ENCODE data around the gene ENOX1. TPM values are rescaled to one million over a fixed set of nuclear protein-coding genes. Genes with fewer than 3 reads are reported as not detected.

Gene ENOX1
- total and polyA plus RNA-seq, 2 of the 13 experiments (the other 11 are each of a cell fraction or from before 2014, with no cell fraction given) = not detected

DNA sequence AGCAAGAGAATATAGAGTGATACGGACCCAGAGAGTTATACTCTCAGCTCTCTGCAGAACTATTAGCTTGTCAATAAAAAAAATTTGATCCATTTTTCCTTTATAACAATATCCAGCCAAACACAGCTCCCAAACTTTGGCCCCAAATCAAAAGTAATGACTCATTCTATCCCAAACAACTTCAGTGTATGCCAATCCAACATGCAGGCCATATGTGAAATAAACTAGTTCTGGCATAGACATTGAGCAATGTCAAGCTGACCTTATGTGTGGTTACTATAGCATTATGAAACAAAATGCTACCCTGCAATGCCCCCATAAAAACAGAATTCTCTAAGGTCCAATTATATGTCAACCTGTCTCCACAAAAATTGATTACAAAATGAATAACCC is 553.9 kb downstream of the ENOX1 start (continued):
- TF ChIP-seq, protein P1, sequence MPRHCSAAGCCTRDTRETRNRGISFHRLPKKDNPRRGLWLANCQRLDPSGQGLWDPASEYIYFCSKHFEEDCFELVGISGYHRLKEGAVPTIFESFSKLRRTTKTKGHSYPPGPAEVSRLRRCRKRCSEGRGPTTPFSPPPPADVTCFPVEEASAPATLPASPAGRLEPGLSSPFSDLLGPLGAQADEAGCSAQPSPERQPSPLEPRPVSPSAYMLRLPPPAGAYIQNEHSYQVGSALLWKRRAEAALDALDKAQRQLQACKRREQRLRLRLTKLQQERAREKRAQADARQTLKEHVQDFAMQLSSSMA (CRISPR knock-in tag; IDR thresholded peaks at IDR 0.05) = no peak
- TF ChIP-seq CENPX (CRISPR knock-in tag; IDR thresholded peaks at IDR 0.05) (no peak), ZMYM4 (CRISPR knock-in tag; IDR thresholded peaks at IDR 0.05) (no peak)

DNA sequence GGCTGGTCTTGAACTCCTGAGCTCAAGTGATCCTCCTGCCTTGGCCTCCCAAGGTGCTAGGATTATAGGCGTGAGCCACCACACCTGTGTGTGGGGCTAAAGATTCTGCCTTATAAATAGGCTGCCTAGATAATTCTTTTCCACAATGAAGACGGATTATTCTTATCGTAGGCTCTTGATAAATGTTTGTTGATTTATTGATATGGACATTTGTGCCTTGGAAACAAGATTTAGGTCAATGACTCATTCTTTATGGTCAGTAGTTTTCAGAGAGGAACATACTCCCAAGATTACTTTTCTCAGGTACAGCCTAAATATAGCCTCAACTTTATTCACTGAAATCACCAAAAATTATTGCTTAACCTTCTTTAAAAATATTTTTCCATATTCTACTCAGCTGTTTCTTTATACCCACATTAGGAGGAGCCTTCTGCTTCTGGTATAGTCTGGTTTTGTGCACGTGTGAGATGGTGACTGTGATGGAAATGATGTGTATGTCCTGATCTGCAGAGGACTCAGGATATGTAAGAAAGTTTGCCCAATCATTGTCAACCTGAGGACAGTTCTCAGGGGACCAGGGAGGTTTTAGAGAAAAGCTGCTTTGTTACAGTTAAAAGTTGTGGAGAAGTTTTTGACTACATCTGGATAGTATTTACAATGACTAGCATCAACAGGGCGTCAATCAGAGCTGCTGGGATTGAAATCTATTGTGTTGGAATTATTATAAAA is 554.5 kb downstream of the ENOX1 start:
- H3K4me3 ChIP-seq (replicated peaks in 1 of 3; ENCODE audit: insufficient read depth in 1 of 3, low read depth in 2 of 3, low read length in 3 of 3) = no peak overlapping the region

More for the DNA sequence above, 554.5 kb downstream of the ENOX1 start:
- no peaks in the 10 kb centered on the region for H4K20me1 ChIP-seq (ENCODE audit: insufficient read depth, low read length)
- H3K27me3 ChIP-seq (ENCODE audit: control insufficient read depth in 1 of 2, insufficient read depth in 2 of 2, low read length in 2 of 2) = no peaks in the 10 kb centered on the region
- no peak for FAIRE-seq
- ATAC-seq = no peak
- no peak overlapping the region for H3K9ac ChIP-seq (ENCODE audit: insufficient read depth, low read depth, low read length)
- in situ Hi-C loops (cut with HindIII; ENCODE audit: extremely low pct_ligation_motif_present, low pct_unique_long_range_greater_than_20kb) = no loop called here
- H3K9me3 ChIP-seq (ENCODE audit: low read length) = no peaks in the 10 kb centered on the region
- BruUV-seq (replicated peaks) = no TSS peak
- H2AFZ ChIP-seq (ENCODE audit: low read length) = no peak overlapping the region
- POLR2A ChIA-PET = no interaction called here
- DNase-seq (ENCODE audit: low spot score) = no peak
- H3K27ac ChIP-seq (ENCODE audit: extremely low read length, insufficient read depth, low read length) = no peak overlapping the region
- H3K4me2 ChIP-seq (ENCODE audit: low read depth, low read length) = no peak overlapping the region
- no peaks in the 10 kb centered on the region for H3K79me2 ChIP-seq (ENCODE audit: insufficient read depth, low read length)
- whole genome bisulfite sequencing (ENCODE audit: low lambda C conversion rate) = 1% methylated on average over 5 of the region's 5 CpGs
- no peaks in the 10 kb centered on the region for H3K4me1 ChIP-seq (ENCODE audit: insufficient read depth, low read length)
- TF ChIP-seq REL (CRISPR knock-in tag; conservative IDR thresholded peaks at IDR 0.05) = no peak
- TF ChIP-seq U2AF1 (optimal IDR thresholded peaks at IDR 0.05; ENCODE audit: low read depth, low read length) = no peak
- TF ChIP-seq ZNF652 (CRISPR knock-in tag; IDR thresholded peaks at IDR 0.05; ENCODE audit: borderline replicate concordance, low read depth) = no peak
- TF ChIP-seq, protein P2, sequence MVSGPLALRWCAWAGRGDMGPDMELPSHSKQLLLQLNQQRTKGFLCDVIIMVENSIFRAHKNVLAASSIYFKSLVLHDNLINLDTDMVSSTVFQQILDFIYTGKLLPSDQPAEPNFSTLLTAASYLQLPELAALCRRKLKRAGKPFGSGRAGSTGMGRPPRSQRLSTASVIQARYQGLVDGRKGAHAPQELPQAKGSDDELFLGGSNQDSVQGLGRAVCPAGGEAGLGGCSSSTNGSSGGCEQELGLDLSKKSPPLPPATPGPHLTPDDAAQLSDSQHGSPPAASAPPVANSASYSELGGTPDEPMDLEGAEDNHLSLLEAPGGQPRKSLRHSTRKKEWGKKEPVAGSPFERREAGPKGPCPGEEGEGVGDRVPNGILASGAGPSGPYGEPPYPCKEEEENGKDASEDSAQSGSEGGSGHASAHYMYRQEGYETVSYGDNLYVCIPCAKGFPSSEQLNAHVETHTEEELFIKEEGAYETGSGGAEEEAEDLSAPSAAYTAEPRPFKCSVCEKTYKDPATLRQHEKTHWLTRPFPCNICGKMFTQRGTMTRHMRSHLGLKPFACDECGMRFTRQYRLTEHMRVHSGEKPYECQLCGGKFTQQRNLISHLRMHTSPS (CRISPR knock-in tag; IDR thresholded peaks at IDR 0.05; ENCODE audit: low read depth) = no peak
- no peak for TF ChIP-seq ZNF143 (CRISPR knock-in tag; IDR thresholded peaks at IDR 0.05)
- CTCF ChIA-PET (ENCODE audit: low intra/inter-chr PET ratio, low total read pairs) = no interaction called here
- intact Hi-C loops (cut with micrococcal nuclease; ENCODE audit: unreplicated experiment) = no loop called here
- no peaks in the 10 kb centered on the region for H3K36me3 ChIP-seq (replicated peaks in 1 of 2; ENCODE audit: control insufficient read depth in 1 of 2, insufficient read depth in 2 of 2, low read length in 2 of 2)

Measured in HepG2 (cell line).